Lung (tissue), 12 donors: ENCODE data around the gene CD248. TPM values are rescaled to one million over a fixed set of nuclear protein-coding genes. Genes with fewer than 3 reads are reported as not detected.
A peak's percentile ranks its signal among the peaks of the same experiment; 100 is the strongest.

ENCODE experiments used
- ATAC-seq: fragments of 200-7000 bp; cut with Tn5 transposase; one replicate; pipeline ENCODE4 v1.9.1; 2020; ENCODE audit warnings: moderate number of reproducible peaks; ENCODE audit not compliant: insufficient read depth, low FRiP score
- DNase-seq, 3 donors: peaks; one replicate each; pipeline ENCODE4 v3.0.0-alpha.2; 2013 to 2017
- H3K27ac ChIP-seq, 2 donors: one replicate each; pipeline ENCODE4 v1.5.1; 2013; ENCODE audit warnings: mild to moderate bottlenecking in 2 of 2, moderate library complexity in 2 of 2, control low read depth in 1 of 2, inconsistent platforms in 1 of 2, low read depth in 1 of 2, low read length in 1 of 2
- H3K27me3 ChIP-seq, 3 donors: one replicate each; pipeline ENCODE4 v1.5.1; 2013; ENCODE audit warnings: low read length in 2 of 3; ENCODE audit not compliant: control insufficient read depth in 3 of 3, insufficient read depth in 3 of 3
- H3K36me3 ChIP-seq, 4 donors: one replicate each; pipeline ENCODE4 v1.5.1; 2013; ENCODE audit warnings: low read length in 4 of 4, mild to moderate bottlenecking in 1 of 4, moderate library complexity in 1 of 4; ENCODE audit not compliant: control insufficient read depth in 4 of 4, insufficient read depth in 4 of 4
- H3K4me1 ChIP-seq, 5 donors: one replicate each; pipeline ENCODE4 v1.5.1; 2013; ENCODE audit warnings: low read length in 5 of 5, mild to moderate bottlenecking in 2 of 5, moderate library complexity in 1 of 5; ENCODE audit not compliant: control insufficient read depth in 5 of 5, insufficient read depth in 5 of 5
- H3K4me3 ChIP-seq: one replicate; pipeline ENCODE4 v1.5.1; 2013; ENCODE audit warnings: mild to moderate bottlenecking, control low read depth, moderate library complexity
- H3K9ac ChIP-seq, 2 donors: one replicate each; pipeline ENCODE4 v1.5.1; 2013; ENCODE audit warnings: low read length in 2 of 2, control low read depth in 1 of 2; ENCODE audit not compliant: insufficient read depth in 1 of 2
- H3K9me3 ChIP-seq, 4 donors: one replicate each; pipeline ENCODE4 v1.5.1; 2013; ENCODE audit warnings: low read length in 3 of 4, mild to moderate bottlenecking in 1 of 4, moderate library complexity in 1 of 4; ENCODE audit not compliant: control insufficient read depth in 4 of 4, insufficient read depth in 3 of 4
- CTCF ChIP-seq: IDR thresholded peaks from 2 replicates; pipeline ENCODE4 v1.5.1; 2012; ENCODE audit warnings: mild to moderate bottlenecking; ENCODE audit errors: control extremely low read depth, extremely low read depth
- WGBS, 2 donors: extraction: QIAGEN DNeasy Blood & Tissue Kit; methylation state at CpG; one replicate each; pipeline ENCODE4 v1.1.7; 2013; 5-methylcytosine and 5-hydroxymethylcytosine counted together
- polyA plus RNA-seq, 2 donors: library from polyadenylated mRNA; stranded (reverse); fragments of 200-250 nt; gene quantifications; one replicate each; pipeline ENCODE4 v1.2.1, GENCODE V29; 2013
- total RNA-seq, 2 donors: library from RNA; depleted of rRNA in 1 of 2; stranded (reverse); fragments of >200 nt in 1 of 2; gene quantifications; one replicate each; pipeline ENCODE4 v1.2.1, GENCODE V29; 2014 to 2021
- donor health status: control.
- donor health status: control.
- donor health status: Bipolar disorder and iron deficiency.
- donor health status: healthy.
- donor health status: DM: yes; HTN: yes; CAD: no.

The CD248 gene
- total and polyA plus RNA-seq, 4 donors = 9.2 to 53.5 (median 23.0) TPM

GRCh38 chr11:66287889-66288670 lies 28.8 kb downstream of the CD248 start:
- peaks cover 3 to 17% (median 10%) of the 10 kb centered on the region in 4 donors for H3K36me3 ChIP-seq
- peak overlapping the region; percentile 69 to 96 for H3K9ac ChIP-seq
- TF ChIP-seq CTCF = no peak
- ATAC-seq (no peak), DNase-seq (peak in 2 of 3 donors; percentile 29 to 31)
- 40 to 45% methylated on average over 20 of the region's 20 CpGs for WGBS, 2 donors
- peak overlapping the region; percentile 93 to 97 for H3K27ac ChIP-seq
- peaks cover 0 to 14% (median 14%) of the 10 kb centered on the region in 3 donors for H3K27me3 ChIP-seq
- H3K9me3 ChIP-seq = no peaks in the 10 kb centered on the region
- peak overlapping the region; percentile 90 for H3K4me3 ChIP-seq
- H3K4me1 ChIP-seq = peaks cover 0 to 22% (median 12%) of the 10 kb centered on the region in 5 donors

GRCh38 chr11:66287211-66287888 lies 29.5 kb downstream of the CD248 start:
- Histone ChIP-seq H3K9me3 (no peaks in the 10 kb centered on the region), H3K4me1 (peaks cover 0 to 21% (median 12%) of the 10 kb centered on the region in 5 donors), H3K27me3 (peaks cover 0 to 8% (median 7%) of the 10 kb centered on the region in 3 donors), H3K27ac (no peak overlapping the region), H3K36me3 (peaks cover 3 to 18% (median 10%) of the 10 kb centered on the region in 4 donors), H3K9ac (no peak overlapping the region), H3K4me3 (no peak overlapping the region)
- no peak for DNase-seq
- no peak for ATAC-seq
- 51 to 69% methylated on average over 10 of the region's 10 CpGs for WGBS, 2 donors
- TF ChIP-seq CTCF = no peak

GRCh38 chr11:66286699-66287098 lies 30.1 kb downstream of the CD248 start:
- Histone ChIP-seq H3K9ac (no peak overlapping the region), H3K4me3 (no peak overlapping the region), H3K9me3 (no peaks in the 10 kb centered on the region), H3K27ac (no peak overlapping the region), H3K27me3 (peaks cover 0 to 8% (median 6%) of the 10 kb centered on the region in 3 donors), H3K4me1 (peaks cover 4 to 19% (median 12%) of the 10 kb centered on the region in 5 donors), H3K36me3 (peaks cover 3 to 18% (median 10%) of the 10 kb centered on the region in 4 donors)
- ATAC-seq (no peak), DNase-seq (no peak)
- 88 to 93% methylated on average over 5 of the region's 5 CpGs for WGBS, 2 donors
- no peak for TF ChIP-seq CTCF
